Endometrial microvascular endothelial cells (primary cell): ENCODE measurements around the gene PEMT. TPM values are rescaled to one million over a fixed set of nuclear protein-coding genes. Genes with fewer than 3 reads are reported as not detected.

ENCODE experiments used
- in situ Hi-C: cut with HindIII; loops from 2 replicates; pipeline ENCODE4 v1.10.0; 2017; ENCODE audit warnings: low sequenced_read_pairs, low pct_unique_long_range_greater_than_20kb; ENCODE audit errors: inconsistent ontology term
- total RNA-seq: library from RNA; depleted of rRNA; stranded (reverse); fragments of >200 nt; gene quantifications from one replicate; pipeline ENCODE4 v1.2.3, GENCODE V29; 2015; ENCODE audit errors: inconsistent ontology term

Gene PEMT
- total RNA-seq, 1 donor from 2014 or later, result 33.3 TPM

- in situ Hi-C loops, result no loop called here
These were observed 80.2 kb downstream of the PEMT start for GRCh38 chr17:17511293-17511741.

DNA sequence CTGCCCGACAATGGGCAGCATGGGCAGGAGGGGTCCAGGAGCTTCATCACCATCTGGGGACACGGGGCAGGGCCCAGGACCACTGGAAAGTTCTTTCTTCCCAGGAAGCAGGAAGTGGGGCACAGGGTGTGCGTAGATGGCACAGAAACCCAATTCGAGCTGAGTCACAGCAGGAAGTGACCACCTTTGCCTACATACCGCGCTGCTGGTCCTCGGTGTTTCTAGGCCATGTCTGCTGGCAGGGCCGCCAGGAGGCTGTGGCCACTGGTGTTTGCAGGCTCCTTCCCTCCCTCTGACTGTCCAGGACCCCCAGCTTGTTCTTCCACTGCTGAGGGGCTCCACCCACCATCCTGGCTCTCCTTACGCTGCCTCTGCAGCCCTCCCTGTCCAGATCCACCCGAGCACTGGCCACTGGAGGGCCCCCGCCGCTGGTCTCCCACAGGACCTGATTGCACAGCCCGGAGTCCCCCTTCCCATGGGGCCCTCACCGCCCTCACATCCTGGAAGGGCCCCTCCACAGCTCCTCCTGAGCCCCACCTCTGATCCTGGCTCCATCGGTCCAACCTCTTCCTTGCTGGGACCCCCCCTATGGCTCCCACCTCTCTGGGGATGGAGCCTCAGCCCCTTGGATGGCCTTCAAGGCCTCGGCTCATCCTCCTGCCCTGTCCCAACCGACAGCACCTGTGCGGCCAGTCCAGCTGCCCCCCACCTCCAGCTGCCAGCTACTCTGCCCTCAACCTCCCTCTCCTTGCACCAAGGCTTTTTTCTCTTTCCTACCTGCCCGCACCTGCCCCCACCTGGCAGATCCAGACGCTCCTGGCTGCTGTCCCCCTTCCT, 80.8 kb downstream of the PEMT start:
- in situ Hi-C loops, result no loop called here

GRCh38 chr17:17509601-17510425, 81.7 kb downstream of the PEMT start:
- in situ Hi-C loops, result no loop called here

GRCh38 chr17:17508646-17509591, 82.6 kb downstream of the PEMT start:
- in situ Hi-C loops, result no loop called here

DNA sequence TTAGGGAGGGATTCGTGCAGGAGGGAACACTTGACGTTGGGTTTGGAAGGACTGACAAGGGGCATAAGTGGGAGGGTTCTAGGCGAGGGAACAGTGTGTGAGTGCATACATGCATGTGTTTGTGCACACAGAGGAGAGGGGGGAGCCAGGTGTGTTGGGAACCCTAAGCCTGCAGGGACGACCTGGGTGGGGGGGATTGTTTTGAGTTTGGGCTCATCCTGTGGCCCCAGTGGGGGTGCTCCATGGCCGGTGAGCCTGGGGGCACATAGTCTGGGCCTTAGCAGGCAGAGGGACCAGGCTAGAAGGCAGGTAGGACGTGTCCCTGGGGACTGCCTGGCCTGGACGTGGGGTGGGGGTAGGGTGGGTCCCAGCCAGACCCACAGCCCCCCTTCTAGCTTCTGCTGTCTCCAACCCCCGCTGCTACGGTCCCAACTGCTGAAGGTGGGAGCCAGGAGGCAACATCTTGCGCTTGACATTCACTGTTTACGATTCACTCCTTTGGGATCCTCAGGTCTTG, 83.4 kb downstream of the PEMT start:
- in situ Hi-C loops, result no loop called here

- in situ Hi-C loops, result no loop called here
These were observed 84.0 kb downstream of the PEMT start for GRCh38 chr17:17507465-17508011.

GRCh38 chr17:17506893-17507464, 84.5 kb downstream of the PEMT start:
- in situ Hi-C loops, result no loop called here

GRCh38 chr17:17506181-17506741, 85.2 kb downstream of the PEMT start:
- in situ Hi-C loops, result no loop called here

GRCh38 chr17:17505610-17506171, 85.8 kb downstream of the PEMT start:
- in situ Hi-C loops, result no loop called here

DNA sequence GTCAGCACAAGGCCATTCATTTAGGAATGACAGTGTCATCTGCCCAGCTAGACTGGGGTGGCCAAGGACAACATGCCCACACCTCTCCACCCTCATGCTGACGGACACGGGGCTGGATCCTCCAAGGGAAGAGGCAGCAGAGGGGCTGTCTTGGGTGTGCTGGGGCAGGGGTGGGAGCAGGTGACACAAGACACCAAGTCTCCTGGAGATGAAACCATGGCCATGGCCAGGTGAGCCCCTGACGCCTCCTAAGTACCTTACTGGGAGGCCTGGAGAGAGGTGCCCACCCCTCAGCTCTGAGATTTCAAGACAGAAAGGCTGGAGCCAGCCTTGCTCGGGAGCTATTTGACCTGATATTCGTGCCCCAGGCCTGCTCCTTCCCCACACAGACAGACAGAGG, 86.4 kb downstream of the PEMT start:
- in situ Hi-C loops, result no loop called here

DNA sequence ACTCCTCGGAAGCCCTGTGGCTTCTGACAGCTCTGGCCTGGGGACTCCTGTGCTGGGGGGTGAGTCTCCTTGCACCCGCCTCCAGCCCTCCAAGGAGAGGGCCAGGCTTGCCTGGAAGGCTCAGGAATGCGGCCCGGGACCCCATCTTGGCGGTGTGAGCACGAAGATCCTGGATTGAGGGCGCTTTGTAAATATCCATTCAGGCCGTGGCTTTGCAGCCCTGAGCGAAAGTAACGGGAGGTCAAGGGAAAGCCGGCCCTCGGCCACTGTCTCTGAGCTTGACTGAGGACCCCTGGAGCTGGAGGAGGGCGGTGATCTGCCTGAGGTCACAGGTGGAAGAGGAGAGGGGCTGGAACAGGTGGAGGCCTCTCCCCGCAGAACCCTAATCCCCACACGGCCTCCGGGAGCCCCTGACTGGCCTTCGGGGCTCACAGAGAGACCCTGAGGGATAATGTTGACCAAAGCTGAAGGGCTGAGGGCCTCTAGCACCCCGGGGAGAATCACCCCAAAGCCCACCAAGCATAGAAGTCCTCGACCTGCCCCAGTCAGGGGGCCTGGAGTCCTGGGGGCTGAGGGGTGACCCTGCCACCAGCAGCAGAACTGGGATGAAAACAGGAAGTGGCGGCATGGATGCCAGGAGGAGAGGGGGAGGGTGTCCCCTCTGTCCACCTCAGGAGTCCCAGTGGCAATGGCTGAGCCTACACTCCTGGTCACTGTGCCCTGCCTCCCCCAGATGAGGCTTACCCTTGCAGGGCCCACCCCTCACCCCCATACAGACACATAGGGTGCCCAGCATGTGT, 87.0 kb downstream of the PEMT start:
- in situ Hi-C loops, result no loop called here

GRCh38 chr17:17503566-17504130, 87.9 kb downstream of the PEMT start:
- in situ Hi-C loops, result no loop called here

DNA sequence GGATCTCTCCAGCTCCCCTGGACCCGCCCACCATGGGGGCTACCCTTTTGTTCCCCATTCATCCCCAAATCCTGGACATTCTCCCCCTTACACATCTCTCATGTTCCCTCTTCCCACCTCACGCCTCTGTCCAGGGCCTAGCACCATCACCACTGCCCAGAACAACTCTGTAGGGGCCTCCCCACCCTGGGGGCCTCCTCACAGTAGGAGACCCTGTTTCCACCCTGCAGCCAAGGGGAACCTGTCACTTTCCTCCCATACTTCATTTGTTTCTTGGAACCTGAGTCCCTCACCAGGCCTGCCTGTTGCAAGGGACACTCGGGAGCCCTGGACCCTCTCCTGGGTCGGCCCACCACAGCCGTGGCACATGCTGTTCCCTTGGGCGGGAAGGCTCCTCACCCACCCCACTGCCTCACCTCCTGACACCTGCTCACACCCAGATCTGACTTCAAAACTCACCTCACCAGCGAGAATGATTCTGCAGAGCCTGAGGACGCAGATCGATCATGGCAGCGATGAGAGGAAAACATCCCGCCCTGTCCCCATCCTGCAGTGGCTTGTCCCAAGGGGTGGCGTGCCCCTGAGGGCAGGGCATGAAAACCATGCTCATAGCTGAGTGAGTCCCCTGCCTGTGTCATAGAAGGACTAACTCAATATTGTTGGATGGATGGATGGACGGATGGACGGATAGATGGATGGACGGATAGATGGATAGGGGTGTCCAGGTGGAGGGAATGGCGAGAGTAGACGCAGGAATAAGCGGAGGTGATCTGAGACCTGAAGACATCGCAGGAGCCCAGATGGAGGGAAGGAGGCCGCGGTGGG, 88.6 kb downstream of the PEMT start:
- in situ Hi-C loops, result no loop called here

GRCh38 chr17:17500999-17501605, 90.4 kb downstream of the PEMT start:
- in situ Hi-C loops, result no loop called here

DNA sequence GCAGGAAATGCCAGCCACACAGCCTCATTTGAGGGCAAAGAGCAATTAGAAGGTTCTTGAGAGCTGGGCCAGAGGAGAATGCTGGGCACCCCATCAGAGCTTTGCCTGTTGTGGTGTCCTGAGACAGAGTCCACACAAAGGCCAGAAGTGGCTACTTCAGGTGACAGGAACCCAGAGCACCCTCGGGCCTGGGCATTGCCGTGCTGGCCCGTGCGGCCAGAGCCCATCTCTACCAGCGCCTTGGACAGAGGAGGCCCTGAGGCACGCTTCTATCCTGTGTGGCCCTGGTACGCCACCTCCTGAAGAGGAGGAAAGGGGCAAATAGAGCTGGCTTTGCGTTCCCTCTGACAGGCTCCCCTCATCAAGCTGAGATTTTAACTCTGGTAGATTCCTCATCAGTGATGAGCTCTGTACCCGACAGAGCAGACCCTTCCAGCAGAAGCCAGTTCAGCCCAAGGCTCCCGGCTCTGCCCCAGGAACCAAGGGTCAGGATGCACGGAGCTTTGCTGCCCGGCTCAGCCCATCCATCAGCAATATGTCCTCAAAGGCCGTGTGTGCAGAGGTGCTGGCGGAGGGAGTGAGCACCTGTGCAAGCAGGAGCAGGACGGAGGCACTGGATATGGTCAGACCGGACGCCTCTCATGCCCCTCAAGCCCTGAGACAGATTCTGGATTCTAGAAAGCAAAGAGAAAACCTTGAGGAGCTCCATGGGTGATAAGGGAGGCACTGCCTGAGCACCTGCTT, 91.9 kb downstream of the PEMT start:
- in situ Hi-C loops, result no loop called here
